HG03354 (cell line): ENCODE data around the gene FAM162A.

Experiments used
- ATAC-seq: cut with Tn5 transposase; IDR thresholded peaks from one replicate; pipeline ENCODE4 v1.9.1; 2021; ENCODE audit warnings: mild to moderate bottlenecking; ENCODE audit not compliant: unreplicated experiment, poor library complexity, severe bottlenecking

FAM162A gene

DNA sequence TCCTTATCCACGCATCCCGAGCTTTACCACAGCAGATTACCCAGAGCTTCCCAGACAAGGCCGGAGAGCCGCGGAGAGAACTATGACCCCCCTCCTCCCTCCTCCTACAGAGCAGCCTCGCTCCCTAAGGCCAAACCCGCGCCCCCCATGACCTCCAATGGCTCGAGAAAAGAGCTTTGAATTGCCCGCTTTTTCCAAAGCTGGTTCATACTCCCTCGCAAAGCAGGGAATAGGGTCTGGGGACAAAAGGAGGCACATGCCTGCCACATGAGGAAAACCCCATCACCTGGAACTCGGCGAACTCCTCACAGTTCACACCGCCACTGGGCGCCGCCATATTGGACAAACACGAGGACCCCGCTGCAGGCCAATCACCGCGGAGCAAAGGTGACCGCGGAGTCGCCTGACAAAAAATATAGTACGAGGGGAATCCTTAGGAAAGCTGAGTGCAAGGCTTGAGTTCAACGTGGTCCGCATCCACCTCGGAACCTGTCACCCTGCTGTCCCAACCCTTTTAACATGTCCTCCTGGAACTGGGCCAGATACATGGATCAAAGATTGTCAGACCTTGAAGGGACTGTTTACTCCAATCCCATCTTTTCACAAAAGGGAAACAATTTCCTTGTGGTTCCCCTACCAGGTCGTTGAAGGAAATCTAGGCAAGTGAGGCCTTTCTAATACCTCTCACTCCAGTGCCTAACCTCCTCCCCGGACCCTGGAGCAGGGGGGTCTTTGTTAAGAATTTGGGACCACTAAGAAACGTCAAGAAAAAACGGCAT is 905 bp upstream of the FAM162A start, which contains the start of gene MIX23:
MIX23 (minus strand) TSS at position 344 of the 779 bp plus-strand sequence; CDS start at position 337, 7 bp downstream.
- ATAC-seq = peak; percentile 58

DNA sequence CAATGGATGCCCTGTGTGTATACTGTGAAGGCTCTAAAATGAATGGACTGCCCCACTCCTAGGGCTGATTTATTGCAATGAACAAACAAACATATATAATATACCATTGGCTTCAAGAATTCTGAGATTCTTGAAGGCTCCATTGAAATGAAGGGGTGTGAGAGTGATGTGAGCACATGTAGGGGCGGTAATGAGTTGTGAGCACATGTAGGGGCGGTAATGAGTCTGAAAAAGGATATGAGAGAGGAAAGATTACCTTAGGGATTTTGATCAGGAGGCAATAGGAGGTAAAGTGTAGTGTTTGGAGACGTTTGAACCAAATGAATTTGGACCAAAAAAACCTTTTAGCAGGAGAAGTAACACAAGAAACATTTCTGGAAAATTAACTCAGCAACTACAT is 3.7 kb downstream of the FAM162A start:
- no peak for ATAC-seq

DNA sequence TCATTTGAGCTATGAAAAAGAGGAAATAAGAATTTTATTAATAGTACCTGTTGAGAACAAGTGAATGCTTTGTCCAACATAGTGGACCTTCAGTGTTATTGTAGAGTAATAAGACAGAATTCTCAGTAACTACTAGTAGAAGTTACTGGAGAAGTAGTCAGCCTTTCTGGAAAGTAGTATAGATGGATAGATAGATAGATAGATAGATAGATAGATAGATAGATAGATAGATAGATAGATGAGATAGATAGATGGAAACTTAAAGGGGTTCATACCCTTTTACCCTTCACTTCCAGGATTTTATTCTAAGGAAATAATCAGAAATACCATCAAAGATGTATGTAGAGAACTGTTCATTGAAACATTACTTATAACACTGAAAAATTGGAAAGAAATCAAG is 5.2 kb downstream of the FAM162A start:
- ATAC-seq = no peak

DNA sequence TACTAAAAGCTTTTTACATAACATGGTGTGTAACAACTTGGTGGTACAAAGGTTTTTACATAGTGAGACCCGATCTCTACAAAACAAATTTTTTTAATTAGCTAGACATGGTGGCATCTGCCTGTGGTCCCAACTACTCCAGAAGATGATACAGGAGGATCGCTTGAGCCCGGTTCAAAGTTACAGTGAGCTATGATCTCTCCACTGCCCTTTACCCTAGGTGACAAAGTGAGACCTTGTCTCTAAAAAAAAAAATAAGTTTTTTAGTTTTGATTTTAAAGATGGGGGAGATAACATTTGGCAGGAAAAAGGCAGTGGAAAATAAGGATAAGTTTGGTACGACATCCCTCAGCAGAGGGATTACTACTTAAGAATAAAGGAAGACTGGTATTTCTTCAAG is 5.9 kb downstream of the FAM162A start:
- no peak for ATAC-seq

DNA sequence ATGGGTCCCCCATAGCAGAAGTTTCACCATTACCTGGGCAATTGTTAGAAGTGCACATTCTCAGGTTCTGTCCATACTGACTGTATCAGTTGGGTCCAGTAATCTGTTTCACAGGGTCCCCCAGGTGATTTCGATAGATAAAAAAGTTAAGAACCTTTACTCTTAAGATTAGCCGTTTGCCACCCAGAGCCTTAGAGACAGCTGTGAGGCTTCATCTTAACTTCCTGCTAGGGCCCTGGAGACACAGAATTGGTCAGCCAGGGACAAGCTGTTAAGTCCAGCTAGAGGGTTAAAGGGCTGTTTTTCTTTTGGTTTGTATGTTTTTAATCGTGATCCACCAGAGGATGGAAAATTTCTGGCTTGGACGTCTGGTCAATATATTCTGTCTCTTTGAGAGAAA is 6.7 kb downstream of the FAM162A start:
- ATAC-seq = no peak

DNA sequence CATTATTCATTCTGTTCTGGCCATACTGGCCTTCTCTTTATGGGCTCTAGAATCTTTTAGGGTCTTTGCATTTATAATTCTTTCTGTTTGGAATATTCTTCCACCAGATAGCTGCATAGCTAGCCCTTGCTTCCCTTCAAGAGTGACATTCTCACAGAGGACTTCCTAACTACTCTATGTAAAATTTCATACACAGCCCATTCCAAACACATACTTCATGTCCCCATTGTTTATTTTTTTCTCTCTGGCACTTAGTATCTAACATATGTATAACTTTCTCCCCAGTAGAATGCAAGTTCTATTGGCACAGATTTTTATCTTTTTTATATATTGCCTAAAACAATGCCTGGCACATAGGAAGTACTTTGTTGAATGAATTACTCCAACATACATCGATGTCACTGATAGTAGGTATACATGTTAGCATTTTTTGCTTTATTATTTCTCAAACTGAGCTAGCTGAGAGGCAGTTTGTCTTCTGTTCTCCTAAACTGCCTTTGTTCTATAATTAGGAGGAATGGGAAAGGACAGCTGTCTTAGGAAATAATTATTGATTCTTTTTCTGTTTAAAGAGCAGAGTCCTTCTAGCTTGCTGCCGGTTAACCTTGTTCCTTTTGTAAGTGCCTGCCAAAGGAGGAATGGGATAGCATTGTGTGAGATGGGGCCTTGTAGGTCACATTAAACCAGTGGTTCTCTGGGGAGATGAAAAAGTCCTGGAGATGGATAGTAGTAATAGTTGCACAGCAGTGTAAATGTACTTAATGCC is 7.9 kb downstream of the FAM162A start:
- ATAC-seq = no peak

DNA sequence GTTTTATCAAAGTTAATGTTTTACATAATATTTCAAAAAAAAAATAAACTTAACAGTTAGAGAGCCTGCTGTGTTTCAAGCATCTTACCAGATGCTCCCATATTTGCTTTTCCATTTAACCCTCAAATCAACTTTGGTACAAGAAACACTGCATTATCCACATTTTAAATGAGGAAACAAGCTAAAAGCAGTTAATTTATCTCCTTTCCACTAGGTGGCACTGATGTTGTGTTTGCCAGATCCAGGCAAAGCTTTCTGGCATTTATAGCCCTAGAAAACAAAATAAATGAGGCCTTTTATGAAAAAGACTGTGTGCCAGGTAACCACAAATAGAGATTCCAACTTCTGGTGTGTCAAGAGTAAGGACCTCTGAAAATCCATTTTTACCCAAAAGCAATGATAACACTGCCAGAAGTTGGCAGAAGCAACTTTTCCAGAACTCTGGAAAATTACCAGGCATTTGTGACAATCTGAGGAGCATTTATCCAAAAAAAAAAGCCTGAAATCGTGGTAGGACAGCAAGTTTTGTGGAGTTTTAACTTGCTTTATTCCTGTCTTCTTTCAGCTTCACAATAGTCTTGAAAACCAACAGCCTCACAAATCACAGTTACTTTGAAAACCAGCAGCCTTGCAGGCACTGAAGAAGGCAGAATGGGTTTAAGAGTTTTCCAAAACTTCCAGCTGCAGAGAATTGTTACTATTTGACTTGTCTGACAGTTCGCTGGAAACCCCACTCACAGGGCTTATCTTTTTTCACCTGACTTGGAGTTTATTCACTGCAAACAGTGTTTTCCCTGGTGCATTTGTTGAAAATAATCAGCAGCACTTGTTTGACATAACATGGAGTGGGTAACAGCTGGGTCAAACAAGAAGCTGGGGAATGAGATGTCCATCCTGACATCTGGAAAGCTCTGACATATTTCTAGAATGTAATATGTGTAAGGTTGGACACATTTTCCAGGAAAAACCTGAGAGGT is 9.2 kb downstream of the FAM162A start:
- ATAC-seq = no peak

DNA sequence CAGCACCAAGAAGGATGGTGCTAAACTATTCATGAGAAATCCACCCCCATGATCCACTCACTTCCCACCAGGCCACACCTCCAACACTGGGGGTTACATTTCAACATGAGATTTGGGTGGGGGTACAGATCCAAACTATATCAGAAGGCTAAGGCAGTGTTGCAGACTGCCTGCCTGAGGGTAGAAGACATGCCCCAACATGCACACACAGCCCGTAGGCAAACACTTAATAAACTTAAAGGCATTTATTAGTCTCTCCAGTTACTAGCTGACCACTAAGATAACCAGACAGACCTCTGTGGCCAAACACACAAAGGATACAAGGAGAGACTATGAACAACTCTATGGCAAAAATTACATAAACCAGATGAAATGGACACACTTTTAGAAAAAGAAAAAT is 10.2 kb downstream of the FAM162A start:
- no peak for ATAC-seq

DNA sequence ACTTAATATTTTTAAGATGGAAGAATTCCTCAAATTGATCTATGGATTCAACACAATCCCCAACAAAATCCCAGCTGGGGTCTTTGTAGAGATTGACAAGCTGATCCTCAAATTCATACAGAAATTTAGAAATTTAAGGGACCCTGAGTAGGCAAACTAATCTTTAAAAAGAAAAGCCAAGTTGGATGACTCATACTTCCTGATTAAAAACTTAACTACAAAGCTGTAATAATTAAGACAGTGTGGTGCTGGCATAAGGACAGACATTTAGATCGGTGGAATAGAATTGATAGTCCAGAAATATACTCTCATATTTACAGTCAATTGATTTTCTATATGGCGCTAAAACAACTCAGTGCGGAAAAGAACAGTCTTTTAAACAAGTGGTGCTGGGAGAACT is 11.6 kb downstream of the FAM162A start:
- no peak for ATAC-seq

DNA sequence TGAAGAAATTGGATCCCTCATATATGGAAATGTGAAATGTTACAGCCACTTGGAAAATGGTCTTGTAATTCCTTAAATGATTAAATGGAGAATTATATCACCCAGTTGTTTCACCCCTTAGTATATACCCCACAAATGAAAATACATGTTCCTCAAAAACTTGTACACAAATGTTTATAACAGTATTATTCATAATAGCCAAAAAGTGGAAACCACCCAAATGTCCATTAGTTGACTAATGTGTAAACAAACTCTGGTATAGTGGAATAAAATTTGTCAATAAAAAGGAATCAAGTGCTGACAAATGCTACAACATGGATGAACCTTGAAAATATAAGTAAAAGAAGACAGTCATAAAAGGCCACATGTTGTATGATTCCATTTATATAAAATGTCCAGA is 12.5 kb downstream of the FAM162A start:
- ATAC-seq = no peak

DNA sequence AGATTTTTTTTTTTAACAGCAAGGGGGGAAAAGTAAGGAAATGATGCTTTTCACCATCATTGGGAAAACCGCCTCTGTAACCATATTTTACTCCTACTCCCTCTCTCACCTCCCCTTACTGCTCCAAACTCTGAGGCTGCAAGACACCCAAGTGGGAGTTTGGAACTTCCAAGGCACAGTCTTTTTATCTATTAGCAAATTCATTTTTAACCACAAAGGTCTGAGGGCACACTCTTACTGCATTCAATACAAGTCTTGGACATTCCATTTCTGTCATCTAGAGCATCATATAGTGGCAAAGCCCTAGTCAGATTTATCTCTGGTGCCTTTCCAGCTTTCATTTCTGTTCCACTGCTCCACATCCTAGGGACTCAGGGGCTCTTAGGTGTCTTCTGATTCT is 13.2 kb downstream of the FAM162A start:
- no peak for ATAC-seq

DNA sequence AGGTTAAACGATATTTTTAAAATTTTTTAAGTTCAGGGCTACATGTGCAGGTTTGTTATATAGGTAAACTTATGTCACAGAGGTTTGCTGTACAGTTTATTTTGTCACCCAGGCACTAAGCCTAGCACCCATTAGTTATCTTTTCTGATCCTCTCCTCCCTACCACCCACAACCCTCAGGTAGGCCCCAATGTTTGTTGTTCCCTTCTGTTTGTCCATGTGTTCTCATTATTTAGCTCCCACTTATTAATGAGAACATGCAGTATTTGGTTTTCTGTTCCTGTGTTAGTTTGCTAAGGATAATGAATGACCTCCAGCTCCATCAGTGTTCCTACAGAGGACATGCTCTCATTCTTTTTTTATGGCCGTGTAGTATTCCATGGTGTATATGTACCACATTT is 14.9 kb downstream of the FAM162A start:
- no peak for ATAC-seq

DNA sequence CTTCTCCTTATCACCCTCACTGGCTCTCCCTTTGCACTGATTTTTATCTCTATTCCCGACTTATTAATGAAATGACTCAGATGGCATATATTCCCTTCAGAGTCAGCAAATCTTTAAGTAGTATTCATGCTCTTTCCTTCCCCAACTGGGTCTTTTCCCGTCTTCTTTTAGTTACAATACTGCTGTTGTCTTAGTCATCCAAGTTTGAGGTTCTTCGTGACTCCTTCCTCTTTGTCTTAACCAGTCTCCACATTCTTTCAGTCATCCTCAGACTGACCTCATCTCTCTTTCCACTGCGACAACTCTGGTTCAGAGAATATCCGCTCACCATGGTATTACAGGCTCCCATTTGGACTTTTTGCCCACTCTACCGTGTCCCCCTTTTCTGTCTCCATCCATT is 19.5 kb downstream of the FAM162A start:
- no peak for ATAC-seq

DNA sequence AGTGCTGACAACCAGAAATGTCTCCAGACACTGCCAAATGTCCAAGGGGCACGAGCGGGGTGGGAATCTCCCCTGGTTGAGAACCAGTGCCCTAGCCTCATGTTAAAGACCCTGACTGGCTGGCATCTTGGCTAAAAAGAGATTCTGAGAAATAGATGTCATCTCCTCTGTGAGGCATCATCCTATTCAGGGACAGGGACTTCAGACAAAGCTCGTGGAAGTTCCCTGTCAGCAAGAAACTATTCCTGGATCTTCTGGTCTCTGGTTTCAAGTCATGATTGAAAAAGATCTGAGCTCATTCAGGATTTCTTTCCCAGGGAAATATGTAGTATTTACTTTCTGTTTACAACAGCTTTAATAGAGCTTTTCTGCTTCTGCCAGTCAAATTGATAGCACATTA is 21.0 kb downstream of the FAM162A start:
- ATAC-seq = no peak

DNA sequence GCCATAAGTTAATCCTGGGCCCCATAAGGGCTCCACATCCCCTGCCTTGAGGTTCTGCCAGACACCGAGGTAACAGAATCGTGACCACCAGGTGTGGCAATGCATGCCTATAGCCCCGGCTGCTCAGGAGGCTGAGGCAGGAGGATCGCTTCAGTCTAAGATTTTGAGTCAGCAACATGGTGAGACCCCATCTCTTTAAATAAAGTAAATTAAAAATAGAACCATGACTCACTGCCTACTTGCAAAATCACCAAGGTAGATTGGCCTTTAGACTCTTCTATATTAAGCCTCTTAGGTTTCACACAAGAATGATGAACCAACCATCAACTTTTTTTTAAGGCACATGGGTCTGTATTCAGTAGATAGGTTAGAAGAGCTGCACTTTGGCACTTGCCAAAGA is 22.2 kb downstream of the FAM162A start:
- no peak for ATAC-seq

DNA sequence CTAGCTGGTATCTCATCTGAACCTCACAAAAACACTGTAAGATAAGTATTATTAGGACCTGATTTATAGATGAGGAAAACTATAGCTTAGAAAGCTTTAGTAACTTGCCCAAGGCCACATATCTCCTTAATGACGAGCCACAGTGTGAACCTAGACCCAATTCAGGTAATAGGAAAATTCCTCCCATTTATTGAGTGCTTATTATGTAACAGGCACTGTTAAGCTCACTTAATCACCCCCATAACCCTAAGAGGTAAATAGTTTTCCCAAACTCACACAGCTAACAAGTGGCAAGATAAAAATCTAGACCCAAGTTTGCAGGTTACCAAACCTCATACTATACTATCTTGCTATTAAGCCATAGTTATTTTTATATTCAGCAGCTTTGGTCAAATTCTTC is 24.0 kb downstream of the FAM162A start:
- ATAC-seq = no peak

DNA sequence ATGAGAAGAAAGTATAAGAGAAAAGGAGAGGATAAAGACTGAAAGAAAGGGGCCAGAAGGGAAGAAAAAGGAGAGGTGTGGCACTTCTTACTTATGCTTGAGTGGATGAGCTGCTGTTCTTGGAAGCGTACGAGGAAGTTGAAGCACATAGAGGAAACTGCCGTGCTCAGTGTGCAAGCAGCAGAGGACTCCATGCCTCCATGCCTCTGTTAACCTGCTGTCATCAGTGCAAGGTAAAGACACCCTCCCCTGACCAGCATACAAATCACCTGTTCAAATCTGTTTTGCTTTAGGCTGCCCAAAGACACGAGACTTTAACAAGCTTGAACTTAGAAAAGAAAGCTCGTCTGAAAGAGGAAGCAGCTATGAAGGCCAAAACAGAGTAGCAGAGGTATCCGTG is 25.5 kb downstream of the FAM162A start:
- ATAC-seq = no peak

DNA sequence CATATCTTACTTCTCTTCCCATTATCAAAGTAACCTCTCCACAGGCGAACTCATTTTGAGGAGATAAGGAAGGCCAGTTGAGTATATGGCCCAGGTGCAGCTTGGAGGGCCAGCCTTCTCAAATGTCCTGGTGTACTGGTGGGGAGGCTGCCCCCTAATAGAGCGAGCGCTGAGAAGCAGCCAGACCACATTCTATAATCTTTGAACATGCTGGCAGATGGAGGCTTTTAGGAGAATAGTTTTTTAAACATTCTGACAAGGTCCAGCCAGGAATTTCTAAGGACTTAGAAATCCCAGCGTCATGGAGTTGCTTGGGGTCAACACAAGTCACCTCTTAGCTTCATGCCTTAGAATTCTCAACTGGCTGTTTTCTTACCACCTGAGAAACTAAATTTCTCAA is 26.1 kb downstream of the FAM162A start:
- no peak for ATAC-seq

DNA sequence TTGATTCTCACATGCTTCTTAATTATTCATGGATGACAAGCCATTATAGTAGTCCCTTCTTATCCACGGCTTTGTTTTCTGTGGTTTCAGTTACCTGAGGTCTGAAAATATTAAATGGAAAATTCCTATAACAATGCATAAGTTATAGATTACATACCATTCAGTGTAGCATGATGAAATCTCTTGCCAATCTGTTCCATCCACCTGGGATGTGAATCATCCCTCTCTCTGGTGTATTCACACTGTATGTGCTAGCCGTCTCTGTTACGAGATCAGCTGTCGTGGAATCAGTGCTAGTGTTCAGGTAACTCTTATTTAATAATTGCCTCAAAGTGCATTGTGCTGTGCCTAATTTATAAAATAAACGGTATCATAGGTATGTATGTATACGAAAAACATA is 26.7 kb downstream of the FAM162A start:
- no peak for ATAC-seq

DNA sequence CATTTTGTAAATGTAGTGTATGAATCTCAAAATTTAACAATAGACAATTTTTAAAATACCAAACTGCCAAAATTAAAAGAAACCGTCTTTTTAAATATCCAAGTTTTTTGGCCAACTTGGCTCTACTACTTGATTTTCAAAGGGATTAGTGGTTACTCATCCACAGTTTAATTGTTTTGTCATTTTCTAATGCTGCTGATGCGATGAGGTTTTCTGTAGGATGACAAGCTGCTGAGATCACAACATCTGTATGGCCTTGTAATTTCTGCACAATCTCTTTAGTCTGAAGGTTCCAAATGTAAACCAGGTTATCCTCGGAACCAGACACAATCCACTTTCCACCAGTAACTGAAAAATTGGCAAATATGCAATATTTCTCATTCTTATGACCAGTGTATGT is 30.4 kb downstream of the FAM162A start:
- ATAC-seq = no peak
